Neural crest cell (in vitro differentiated cells): ENCODE data around the gene GIPC2. TPM values are rescaled to one million over a fixed set of nuclear protein-coding genes. Genes with fewer than 3 reads are reported as not detected.

Source experiments
- DNase-seq: peaks from one replicate; pipeline ENCODE4 v3.0.0; 2021; ENCODE audit warnings: low read depth, mixed read lengths, low spot score
- H3K27ac Mint-ChIP-seq: one replicate; pipeline ENCODE4 v1.8.0; 2021; ENCODE audit warnings: mild to moderate bottlenecking, mixed read lengths; ENCODE audit not compliant: unreplicated experiment
- H3K27me3 Mint-ChIP-seq: 2 replicates; pipeline ENCODE4 v1.8.0; 2021; ENCODE audit warnings: low read depth, mild to moderate bottlenecking, mixed read lengths
- H3K36me3 Mint-ChIP-seq: 2 replicates; pipeline ENCODE4 v1.8.0; 2021; ENCODE audit warnings: low read depth, mild to moderate bottlenecking, mixed read lengths
- H3K4me1 Mint-ChIP-seq: 2 replicates; pipeline ENCODE4 v1.8.0; 2021; ENCODE audit warnings: mixed read lengths
- H3K4me3 Mint-ChIP-seq: one replicate; pipeline ENCODE4 v1.8.0; 2021; ENCODE audit warnings: mild to moderate bottlenecking, mixed read lengths
- H3K9me3 Mint-ChIP-seq: 2 replicates; pipeline ENCODE4 v1.8.0; 2021; ENCODE audit warnings: mixed read lengths
- total RNA-seq: library from RNA; stranded (reverse); gene quantifications from 2 replicates; pipeline ENCODE4 v1.2.1, GENCODE V29; 2021
- TF ChIP-seq, protein P1 (sequence below): fragments of 200-600 bp; sonication (generic); conservative IDR thresholded peaks from 2 replicates; pipeline ENCODE4 v1.5.0; 2021; ENCODE audit warnings: antibody characterized with exemption, mild to moderate bottlenecking

GIPC2 gene
- total RNA-seq, 1 donor from 2014 or later: not detected

GRCh38 chr1:78142736-78143135 is 97.0 kb downstream of the GIPC2 start:
- H3K4me1 Mint-ChIP-seq: no peaks in the 10 kb centered on the region
- H3K27me3 Mint-ChIP-seq: peaks cover 10% of the 10 kb centered on the region
- H3K4me3 Mint-ChIP-seq: no peak overlapping the region
- H3K36me3 Mint-ChIP-seq: no peaks in the 10 kb centered on the region
- H3K9me3 Mint-ChIP-seq: no peaks in the 10 kb centered on the region
- H3K27ac Mint-ChIP-seq: no peak overlapping the region
- DNase-seq: no peak
- TF ChIP-seq, protein P1, sequence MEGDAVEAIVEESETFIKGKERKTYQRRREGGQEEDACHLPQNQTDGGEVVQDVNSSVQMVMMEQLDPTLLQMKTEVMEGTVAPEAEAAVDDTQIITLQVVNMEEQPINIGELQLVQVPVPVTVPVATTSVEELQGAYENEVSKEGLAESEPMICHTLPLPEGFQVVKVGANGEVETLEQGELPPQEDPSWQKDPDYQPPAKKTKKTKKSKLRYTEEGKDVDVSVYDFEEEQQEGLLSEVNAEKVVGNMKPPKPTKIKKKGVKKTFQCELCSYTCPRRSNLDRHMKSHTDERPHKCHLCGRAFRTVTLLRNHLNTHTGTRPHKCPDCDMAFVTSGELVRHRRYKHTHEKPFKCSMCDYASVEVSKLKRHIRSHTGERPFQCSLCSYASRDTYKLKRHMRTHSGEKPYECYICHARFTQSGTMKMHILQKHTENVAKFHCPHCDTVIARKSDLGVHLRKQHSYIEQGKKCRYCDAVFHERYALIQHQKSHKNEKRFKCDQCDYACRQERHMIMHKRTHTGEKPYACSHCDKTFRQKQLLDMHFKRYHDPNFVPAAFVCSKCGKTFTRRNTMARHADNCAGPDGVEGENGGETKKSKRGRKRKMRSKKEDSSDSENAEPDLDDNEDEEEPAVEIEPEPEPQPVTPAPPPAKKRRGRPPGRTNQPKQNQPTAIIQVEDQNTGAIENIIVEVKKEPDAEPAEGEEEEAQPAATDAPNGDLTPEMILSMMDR: no peak

DNA sequence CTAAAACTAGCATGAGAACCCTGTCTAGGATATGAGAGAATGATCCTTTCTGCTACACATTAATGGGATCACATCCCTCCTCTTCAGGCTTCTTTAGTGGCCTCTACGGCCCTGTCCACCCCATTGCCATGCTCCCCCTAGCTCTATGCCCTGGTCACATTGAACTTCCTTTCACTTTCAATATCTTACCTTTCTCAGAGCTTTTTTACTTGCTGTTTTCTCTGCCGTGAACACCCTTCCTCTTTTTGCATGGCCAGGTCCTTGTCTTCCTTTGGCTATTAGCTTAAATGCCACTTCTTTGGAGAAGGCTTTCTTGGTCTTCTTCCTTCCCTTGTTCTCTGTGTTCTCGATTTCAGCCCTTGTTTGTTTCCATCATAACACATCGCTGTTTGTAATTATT is 97.4 kb downstream of the GIPC2 start:
- H3K27me3 Mint-ChIP-seq: peaks cover 11% of the 10 kb centered on the region
- no peak overlapping the region for H3K4me3 Mint-ChIP-seq
- H3K4me1 Mint-ChIP-seq: no peaks in the 10 kb centered on the region

GRCh38 chr1:78143673-78144072 is 97.9 kb downstream of the GIPC2 start:
- Mint-ChIP-seq H3K36me3 (no peaks in the 10 kb centered on the region), H3K4me3 (no peak overlapping the region), H3K27me3 (peaks cover 15% of the 10 kb centered on the region), H3K9me3 (peaks cover 4% of the 10 kb centered on the region), H3K4me1 (no peaks in the 10 kb centered on the region), H3K27ac (no peak overlapping the region)
- TF ChIP-seq, protein P1: no peak
- no peak for DNase-seq

More for the DNA sequence above, 97.4 kb downstream of the GIPC2 start:
- TF ChIP-seq, protein P1: no peak
- DNase-seq: no peak
- H3K9me3 Mint-ChIP-seq: no peaks in the 10 kb centered on the region
- H3K27ac Mint-ChIP-seq: no peak overlapping the region
- no peaks in the 10 kb centered on the region for H3K36me3 Mint-ChIP-seq

DNA sequence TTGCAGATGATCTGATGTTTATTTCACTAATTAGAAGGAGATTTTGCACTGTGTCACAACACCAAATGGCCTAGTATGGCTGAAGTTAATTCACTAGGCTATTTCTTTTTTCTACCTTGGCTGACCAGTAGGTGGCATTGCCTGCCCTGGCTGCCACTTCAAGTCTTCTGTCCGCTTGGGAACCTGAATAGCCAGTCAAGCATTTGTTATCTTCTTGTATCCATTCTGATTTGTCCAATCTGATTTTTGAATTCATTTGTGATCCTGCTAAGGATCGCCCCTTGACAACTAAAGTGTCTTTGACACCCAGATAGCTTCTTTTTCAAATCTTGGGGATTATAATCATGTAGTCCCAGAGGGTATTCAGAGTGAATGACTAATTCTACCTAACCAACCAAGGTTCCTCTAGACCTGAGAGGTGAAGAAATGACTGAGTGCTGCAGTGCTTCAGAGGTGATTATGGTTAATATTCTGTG is 99.4 kb downstream of the GIPC2 start:
- no peak overlapping the region for H3K27ac Mint-ChIP-seq
- peaks cover 9% of the 10 kb centered on the region for H3K9me3 Mint-ChIP-seq
- TF ChIP-seq, protein P1: peak; percentile 97

DNA sequence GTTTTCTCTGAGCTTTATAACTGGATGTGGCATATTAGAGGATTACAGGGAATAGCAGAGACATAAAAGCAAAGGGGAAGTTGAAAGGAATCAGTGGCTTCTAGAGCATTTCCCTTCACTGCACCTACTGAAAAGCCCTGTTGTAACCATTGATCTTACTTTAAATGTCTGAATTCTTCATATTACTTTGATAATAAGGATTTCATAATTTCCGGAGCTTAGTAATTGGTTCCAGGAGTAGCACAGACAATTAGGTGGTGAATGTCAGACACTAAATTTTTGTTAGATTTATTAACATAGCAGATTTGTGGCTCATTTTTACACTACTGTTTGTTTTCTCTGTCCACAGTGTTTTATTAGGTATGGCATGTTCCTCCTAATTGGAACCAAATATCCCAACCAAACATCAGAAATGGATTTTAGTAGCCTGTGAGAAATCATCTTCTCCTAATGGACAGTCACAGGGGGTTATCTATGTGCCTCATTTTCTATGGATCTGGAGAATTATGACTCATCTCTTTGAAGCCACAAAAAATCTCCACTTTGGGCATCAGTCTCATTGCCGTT is 100.5 kb downstream of the GIPC2 start:
- H3K27me3 Mint-ChIP-seq: peaks cover 16% of the 10 kb centered on the region
- no peak overlapping the region for H3K4me3 Mint-ChIP-seq
- H3K36me3 Mint-ChIP-seq: no peaks in the 10 kb centered on the region
- no peaks in the 10 kb centered on the region for H3K4me1 Mint-ChIP-seq
- TF ChIP-seq, protein P1: no peak
- DNase-seq: no peak
- H3K27ac Mint-ChIP-seq: no peak overlapping the region
- H3K9me3 Mint-ChIP-seq: peaks cover 9% of the 10 kb centered on the region

More for the DNA sequence above, 99.4 kb downstream of the GIPC2 start:
- H3K4me1 Mint-ChIP-seq: no peaks in the 10 kb centered on the region
- DNase-seq: peak; percentile 43
- peaks cover 17% of the 10 kb centered on the region for H3K27me3 Mint-ChIP-seq
- no peak overlapping the region for H3K4me3 Mint-ChIP-seq
- no peaks in the 10 kb centered on the region for H3K36me3 Mint-ChIP-seq
